Measurements from ENCODE around the gene PCSK4.

DNA sequence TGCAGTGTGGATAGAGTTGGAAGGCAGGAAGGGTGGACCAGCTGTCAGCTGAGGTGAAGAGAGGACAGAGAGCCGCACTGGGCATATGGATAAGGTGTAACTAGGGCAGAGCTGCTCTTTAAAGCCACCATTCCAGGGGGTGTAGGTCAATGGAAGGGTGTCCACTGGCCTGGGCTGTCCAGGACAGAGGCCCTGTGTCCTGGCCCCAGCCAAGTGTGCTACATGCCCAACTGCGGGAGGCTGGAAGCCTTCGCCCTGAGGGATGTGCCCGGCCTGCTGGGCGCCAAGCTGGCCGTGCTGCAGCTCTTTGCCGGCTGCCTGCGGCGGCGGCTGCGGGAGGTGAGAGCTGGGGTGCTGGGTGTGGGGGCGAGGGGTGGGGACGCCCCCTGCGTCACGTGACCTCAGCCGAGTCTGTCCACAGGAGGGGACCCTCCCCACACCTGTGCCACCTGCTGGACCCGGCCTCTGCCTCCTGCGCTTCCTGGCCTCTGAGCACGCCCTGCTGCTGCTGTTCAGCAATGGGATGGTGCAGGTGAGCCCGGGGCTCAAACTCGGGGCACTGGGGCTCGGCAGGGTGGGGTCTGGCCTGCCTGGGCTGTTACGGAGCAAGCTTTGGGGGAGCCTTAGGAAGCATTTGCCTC is 43.5 kb upstream of the PCSK4 start:
- TF ChIP-seq, protein P1, sequence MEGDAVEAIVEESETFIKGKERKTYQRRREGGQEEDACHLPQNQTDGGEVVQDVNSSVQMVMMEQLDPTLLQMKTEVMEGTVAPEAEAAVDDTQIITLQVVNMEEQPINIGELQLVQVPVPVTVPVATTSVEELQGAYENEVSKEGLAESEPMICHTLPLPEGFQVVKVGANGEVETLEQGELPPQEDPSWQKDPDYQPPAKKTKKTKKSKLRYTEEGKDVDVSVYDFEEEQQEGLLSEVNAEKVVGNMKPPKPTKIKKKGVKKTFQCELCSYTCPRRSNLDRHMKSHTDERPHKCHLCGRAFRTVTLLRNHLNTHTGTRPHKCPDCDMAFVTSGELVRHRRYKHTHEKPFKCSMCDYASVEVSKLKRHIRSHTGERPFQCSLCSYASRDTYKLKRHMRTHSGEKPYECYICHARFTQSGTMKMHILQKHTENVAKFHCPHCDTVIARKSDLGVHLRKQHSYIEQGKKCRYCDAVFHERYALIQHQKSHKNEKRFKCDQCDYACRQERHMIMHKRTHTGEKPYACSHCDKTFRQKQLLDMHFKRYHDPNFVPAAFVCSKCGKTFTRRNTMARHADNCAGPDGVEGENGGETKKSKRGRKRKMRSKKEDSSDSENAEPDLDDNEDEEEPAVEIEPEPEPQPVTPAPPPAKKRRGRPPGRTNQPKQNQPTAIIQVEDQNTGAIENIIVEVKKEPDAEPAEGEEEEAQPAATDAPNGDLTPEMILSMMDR (conservative IDR thresholded peaks at IDR 0.05; ENCODE audit: low read depth, low read length): no peak
- TF ChIP-seq EZH2 (IDR thresholded peaks at IDR 0.05; ENCODE audit: borderline replicate concordance, low read depth, low read length, poor library complexity, severe bottlenecking): no peak
